GM12864 (cell line): Measurements from ENCODE around the gene ANKFN1.

Experiments
- DNase-seq: peaks from one replicate; pipeline ENCODE4 v3.0.0-alpha.2; 2011; ENCODE audit warnings: low read depth
- H3K4me3 ChIP-seq: 2 replicates; pipeline ENCODE4 v1.5.1; 2011; ENCODE audit warnings: mild to moderate bottlenecking, low read depth, low read length, control low read depth
- TF ChIP-seq, protein P1 (sequence below): IDR thresholded peaks from 2 replicates; pipeline ENCODE4 v1.5.1; 2011; ENCODE audit warnings: low read depth, mild to moderate bottlenecking, moderate library complexity, low read length, control low read depth, inconsistent platforms; ENCODE audit errors: missing control alignments

The ANKFN1 gene

DNA sequence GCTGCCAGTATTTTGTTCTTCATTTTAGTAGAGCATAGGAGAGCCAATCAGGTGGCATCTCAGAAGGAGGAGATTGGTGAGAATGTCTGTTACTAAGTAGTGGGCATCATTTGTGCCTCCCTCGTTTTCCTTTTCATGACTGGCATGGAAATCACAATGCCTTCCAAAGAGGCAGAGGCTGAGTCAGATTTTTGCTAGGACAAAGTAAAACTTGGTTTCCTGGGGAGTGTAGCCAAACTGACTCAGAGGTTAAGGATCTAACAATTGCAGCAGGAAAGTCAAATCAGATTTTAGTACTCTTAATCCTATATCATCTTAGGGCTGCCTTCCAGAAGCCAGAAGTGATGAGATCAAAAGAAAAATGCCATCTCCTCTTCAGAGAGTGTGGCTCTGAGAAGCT is 138.7 kb downstream of the ANKFN1 start:
- DNase-seq, result no peak
- H3K4me3 ChIP-seq, result no peak overlapping the region
- TF ChIP-seq, protein P1, sequence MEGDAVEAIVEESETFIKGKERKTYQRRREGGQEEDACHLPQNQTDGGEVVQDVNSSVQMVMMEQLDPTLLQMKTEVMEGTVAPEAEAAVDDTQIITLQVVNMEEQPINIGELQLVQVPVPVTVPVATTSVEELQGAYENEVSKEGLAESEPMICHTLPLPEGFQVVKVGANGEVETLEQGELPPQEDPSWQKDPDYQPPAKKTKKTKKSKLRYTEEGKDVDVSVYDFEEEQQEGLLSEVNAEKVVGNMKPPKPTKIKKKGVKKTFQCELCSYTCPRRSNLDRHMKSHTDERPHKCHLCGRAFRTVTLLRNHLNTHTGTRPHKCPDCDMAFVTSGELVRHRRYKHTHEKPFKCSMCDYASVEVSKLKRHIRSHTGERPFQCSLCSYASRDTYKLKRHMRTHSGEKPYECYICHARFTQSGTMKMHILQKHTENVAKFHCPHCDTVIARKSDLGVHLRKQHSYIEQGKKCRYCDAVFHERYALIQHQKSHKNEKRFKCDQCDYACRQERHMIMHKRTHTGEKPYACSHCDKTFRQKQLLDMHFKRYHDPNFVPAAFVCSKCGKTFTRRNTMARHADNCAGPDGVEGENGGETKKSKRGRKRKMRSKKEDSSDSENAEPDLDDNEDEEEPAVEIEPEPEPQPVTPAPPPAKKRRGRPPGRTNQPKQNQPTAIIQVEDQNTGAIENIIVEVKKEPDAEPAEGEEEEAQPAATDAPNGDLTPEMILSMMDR, result no peak

DNA sequence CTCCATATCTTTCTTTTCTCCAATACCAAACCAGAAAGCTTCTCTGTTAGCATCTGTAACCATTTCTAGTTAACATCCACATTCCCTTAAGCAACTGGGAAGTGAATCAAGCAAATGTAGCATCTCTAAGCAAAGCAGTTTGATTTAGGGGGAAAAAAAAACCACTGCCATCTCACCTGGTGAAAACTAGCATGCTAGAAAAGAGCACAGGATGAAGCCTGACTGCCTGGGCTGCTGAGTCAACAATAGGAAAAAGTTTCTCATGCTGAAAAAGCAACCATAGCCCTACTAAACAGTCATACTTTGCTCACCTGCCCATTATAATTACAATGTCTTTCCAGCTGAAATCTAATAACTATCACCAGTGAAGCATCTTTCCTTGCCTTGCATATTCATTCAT is 139.3 kb downstream of the ANKFN1 start:
- TF ChIP-seq, protein P1, result no peak
- H3K4me3 ChIP-seq, result no peak overlapping the region

DNA sequence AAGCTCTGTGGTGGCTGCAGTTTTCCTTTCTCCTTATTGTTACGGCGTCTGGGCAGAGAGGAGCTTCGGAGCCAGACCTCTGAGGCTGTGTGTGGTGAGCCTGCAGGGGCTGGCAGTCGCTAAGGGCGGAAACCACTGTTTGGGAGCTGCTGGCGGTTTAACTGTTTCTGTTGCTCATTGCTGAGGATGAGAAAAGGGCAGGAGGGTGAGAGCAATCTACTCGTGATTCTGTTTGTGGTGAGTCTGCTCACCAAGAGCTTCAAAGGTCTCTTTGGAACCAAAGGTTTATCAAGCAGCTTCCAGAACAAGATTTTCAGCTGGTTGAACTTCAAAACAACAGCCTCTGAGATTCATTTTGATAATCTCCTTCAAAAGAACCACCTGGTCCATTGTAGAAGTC is 143.9 kb downstream of the ANKFN1 start:
- DNase-seq, result no peak
- H3K4me3 ChIP-seq, result no peak overlapping the region
- TF ChIP-seq, protein P1, result no peak

More for the DNA sequence above, 139.3 kb downstream of the ANKFN1 start:
- DNase-seq, result no peak

DNA sequence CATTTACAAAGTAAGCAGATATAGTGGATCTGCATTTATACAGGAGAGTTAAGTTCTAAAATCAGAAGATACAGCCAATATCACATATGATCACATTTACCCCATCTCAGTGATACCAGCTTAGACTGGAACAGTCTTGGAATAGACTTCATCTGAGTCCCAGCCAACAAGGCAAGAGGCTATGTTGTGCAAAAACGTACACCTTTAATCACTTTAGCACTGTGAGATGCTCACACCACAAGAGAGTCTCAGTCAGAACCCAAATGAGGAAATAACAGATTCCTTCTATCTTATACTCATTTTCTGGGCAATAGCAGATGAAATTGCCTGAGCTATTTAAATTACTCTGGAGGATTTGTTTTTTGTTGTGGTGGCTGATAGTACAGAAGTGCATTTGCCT is 145.6 kb downstream of the ANKFN1 start:
- H3K4me3 ChIP-seq, result no peak overlapping the region
- TF ChIP-seq, protein P1, result no peak
- no peak for DNase-seq

DNA sequence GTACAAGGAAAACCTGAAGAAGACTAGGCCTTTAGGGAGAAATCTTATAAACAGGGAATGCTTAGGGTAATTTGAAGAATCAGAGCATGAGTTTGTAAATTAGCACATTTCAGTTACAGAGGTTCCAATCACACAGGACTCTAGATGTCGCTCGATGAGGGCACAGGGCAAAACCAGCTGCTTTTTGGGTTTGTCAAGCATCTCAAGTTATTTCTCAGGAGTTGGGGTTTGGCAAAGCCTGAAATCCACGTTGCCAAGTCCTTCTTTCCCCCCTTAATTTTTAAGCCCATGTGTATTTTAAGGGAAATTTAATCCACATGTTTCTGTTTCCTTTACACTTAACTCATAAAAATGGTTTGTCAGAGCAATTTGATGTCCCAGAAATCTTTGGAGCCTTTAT is 146.9 kb downstream of the ANKFN1 start:
- TF ChIP-seq, protein P1, result no peak
- no peak for DNase-seq
- H3K4me3 ChIP-seq, result no peak overlapping the region

DNA sequence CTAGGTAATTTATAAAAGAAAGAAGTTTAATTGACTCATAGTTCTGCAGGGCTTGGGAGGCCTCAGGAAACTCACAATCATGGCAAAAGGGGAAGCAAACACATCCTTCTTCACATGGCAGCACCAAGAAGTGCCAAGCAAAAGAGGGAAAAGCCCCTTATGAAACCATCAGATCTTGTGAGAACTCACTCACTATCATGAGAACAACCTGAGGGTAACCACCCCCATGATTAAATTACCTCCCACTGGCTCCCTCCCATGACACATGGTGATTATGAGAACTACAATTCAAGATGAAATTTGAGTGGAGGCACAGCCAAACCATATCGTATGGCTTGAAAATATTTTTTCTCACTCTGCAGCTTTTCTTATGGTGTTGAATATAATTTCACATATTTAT is 151.7 kb downstream of the ANKFN1 start:
- TF ChIP-seq, protein P1, result no peak
- DNase-seq, result no peak
- no peak overlapping the region for H3K4me3 ChIP-seq

DNA sequence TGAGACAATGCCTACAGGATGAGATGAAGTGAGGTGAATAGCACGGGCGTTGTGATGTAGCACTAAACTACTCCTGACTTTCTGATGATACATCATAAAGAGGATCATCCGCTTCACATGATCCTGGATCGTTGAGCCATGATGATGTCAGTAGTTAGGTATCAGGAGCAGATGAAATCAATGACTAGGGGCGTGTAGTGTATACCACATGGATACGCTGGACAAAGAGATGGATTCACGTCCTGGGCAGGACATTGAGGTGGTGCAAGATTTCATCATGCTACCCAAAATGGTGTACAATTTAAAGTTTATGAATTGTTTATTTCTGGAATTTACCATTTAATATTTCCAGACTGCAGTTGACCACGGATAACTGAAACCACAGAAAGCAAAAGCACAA is 156.6 kb downstream of the ANKFN1 start:
- no peak for DNase-seq
- no peak overlapping the region for H3K4me3 ChIP-seq
- TF ChIP-seq, protein P1, result no peak
